Omental fat pad (tissue), 4 donors: ENCODE measurements around the gene PRELID1. TPM values are rescaled to one million over a fixed set of nuclear protein-coding genes. Genes with fewer than 3 reads are reported as not detected.
A peak's percentile ranks its signal among the peaks of the same experiment; 100 is the strongest.

Experiments
- ATAC-seq: fragments of 150-250 bp; one replicate; pipeline ENCODE4 v1.9.1; 2016; ENCODE audit warnings: mild to moderate bottlenecking, moderate library complexity; ENCODE audit not compliant: low FRiP score
- DNase-seq: peaks from one replicate; pipeline ENCODE4 v3.0.0-alpha.2; 2019; ENCODE audit warnings: low spot score
- total RNA-seq, 4 donors: library from RNA; depleted of rRNA; stranded (reverse); fragments of >200 nt; gene quantifications; one replicate each; pipeline ENCODE4 v1.1.0, GENCODE V29; 2016
- TF ChIP-seq, protein P1 (sequence below), 3 donors: fragments of 450-650 bp; IDR thresholded peaks; one replicate each; pipeline ENCODE4 v1.5.1; 2016 to 2017; ENCODE audit warnings: antibody characterized with exemption in 3 of 3, mild to moderate bottlenecking in 3 of 3, moderate library complexity in 2 of 3

The PRELID1 gene
- total RNA-seq, 4 donors from 2014 or later, result 51.9 to 102 (median 67.5) TPM

GRCh38 chr5:177313561-177314259 lies 10.1 kb downstream of the PRELID1 start:
- no peak for DNase-seq
- TF ChIP-seq, protein P1, sequence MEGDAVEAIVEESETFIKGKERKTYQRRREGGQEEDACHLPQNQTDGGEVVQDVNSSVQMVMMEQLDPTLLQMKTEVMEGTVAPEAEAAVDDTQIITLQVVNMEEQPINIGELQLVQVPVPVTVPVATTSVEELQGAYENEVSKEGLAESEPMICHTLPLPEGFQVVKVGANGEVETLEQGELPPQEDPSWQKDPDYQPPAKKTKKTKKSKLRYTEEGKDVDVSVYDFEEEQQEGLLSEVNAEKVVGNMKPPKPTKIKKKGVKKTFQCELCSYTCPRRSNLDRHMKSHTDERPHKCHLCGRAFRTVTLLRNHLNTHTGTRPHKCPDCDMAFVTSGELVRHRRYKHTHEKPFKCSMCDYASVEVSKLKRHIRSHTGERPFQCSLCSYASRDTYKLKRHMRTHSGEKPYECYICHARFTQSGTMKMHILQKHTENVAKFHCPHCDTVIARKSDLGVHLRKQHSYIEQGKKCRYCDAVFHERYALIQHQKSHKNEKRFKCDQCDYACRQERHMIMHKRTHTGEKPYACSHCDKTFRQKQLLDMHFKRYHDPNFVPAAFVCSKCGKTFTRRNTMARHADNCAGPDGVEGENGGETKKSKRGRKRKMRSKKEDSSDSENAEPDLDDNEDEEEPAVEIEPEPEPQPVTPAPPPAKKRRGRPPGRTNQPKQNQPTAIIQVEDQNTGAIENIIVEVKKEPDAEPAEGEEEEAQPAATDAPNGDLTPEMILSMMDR (IDR thresholded peaks at IDR 0.05), result no peak
- ATAC-seq, result no peak

- ATAC-seq, result no peak
- DNase-seq, result no peak
- TF ChIP-seq, protein P1 (IDR thresholded peaks at IDR 0.05), result no peak
These were observed 11.1 kb downstream of the PRELID1 start for GRCh38 chr5:177314376-177315342.

DNA sequence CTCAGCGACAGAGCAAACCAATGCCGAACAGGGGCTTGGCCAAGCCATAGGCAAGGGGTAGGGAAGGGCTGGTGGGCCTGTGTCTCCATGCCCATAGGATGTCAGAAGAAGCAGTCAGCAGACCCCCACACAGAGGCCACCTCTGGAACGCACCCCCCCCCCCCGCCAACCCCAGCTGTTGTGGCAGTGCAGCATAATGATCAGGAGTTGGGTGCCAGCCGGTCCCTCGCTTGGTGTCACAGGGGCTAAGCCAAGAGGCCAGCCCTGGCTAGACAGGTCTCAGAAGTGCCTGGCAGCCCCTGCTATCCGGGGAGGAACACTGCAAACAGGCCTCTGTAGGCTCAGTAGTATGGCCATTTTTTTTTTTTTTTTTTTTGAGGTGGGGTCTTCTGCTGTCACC lies 11.8 kb downstream of the PRELID1 start:
- TF ChIP-seq, protein P1 (IDR thresholded peaks at IDR 0.05), result no peak
- DNase-seq, result no peak
- ATAC-seq, result no peak

DNA sequence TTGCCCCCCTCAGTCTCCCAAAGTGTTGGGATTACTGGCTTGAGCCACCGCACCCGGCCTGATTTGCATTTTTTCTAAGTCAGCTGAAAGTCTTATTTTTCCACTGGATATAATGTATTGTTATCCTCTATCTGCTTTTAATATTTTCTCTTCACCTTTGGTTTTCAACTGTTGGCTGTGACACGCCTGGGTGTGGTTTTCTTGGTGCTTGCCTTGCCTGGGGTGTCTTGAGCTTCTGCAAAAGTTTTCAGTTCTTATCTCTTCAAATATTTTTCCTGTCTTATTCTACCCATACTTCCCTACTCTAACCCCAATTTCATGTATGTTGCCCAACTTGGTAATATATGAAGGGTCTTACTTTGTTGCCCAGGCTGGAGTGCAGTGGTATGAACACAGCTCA lies 12.4 kb downstream of the PRELID1 start:
- DNase-seq (no peak), ATAC-seq (no peak)
- TF ChIP-seq, protein P1 (IDR thresholded peaks at IDR 0.05), result no peak

DNA sequence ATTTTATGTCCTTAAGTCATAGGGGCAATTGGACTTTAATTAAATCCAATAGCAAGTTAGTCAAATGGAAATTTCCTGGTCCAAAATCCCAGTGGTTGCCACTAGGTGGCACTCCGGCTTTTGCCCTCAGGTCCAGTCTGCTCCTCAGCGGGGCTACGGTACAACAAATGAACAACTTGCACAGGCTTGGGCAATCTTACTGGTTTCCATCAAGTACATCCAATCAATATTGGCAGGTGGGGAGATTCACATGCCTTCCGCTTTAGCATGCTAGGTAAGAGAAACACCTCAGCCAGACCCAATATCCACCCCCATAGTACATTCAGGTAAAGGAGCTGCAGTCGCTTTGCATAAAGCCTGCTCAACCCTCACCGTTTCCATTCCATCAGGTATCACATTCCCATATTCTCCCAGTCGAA lies 14.4 kb downstream of the PRELID1 start:
- TF ChIP-seq, protein P1 (IDR thresholded peaks at IDR 0.05), result peak in 1 of 3 donors; percentile 79
- DNase-seq (peak; percentile 64), ATAC-seq (no peak)

DNA sequence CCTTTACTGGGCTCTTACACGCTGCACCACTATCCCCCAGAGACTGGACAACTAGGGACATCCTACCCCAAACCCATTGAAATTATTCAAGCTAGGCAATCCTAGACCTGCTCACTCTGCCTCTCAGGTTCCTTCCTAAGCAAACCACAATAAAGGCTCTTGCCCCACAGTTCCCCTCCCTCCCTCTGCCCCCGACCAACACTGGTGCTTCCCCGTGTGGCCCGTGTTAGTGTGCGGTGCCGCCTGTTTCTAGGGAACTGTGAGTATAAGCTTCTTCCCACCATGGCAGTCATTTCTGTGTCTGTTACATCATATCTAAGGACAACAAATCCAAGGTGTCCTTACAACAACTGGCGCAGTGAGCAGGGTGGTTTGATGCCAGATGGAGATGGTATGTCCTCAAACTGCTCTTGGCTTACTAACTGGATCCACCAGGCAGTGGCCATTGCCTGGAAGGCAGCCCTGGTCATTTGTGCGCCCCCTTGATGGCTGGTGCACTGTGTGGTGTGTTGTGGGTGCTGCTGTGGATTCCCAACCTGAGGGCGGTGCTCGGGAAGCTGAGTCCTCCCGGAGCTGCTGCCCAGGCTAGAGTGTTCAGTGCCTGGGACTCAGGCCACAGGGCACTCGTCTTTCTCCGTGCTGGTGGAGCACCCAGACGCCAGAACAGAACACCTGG lies 16.5 kb downstream of the PRELID1 start:
- DNase-seq (no peak), ATAC-seq (no peak)
- TF ChIP-seq, protein P1 (IDR thresholded peaks at IDR 0.05), result no peak
